IMR-90 (cell line): ENCODE measurements around the gene PNMA8B. TPM values are rescaled to one million over a fixed set of nuclear protein-coding genes. Genes with fewer than 3 reads are reported as not detected.

Source experiments
- ATAC-seq: fragments of 200-7000 bp; cut with Tn5 transposase; 2 replicates; pipeline ENCODE4 v1.9.1; 2020; ENCODE audit warnings: low read depth, mild to moderate bottlenecking, moderate library complexity
- BruUV-seq: library from RNA; stranded (reverse); fragments of 400-500 nt; replicated peaks from 2 replicates; lab custom pipeline; 2021; lab: Mats Ljungman, UMichigan
- CTCF ChIA-PET: fragments of 300-600 bp; formaldehyde crosslinking; extraction: SDS; loops from one replicate; lab custom pipeline; 2021; ENCODE audit warnings: antibody characterized with exemption; lab: Yijun Ruan, JAX
- POLR2A ChIA-PET: fragments of 300-600 bp; sonication (Branson Sonifier 250); formaldehyde crosslinking; loops from one replicate; lab custom pipeline; 2022; ENCODE audit warnings: antibody characterized with exemption; ENCODE audit not compliant: unreplicated experiment; lab: Charles Lee
- DNase-seq: peaks from one replicate; pipeline ENCODE4 v3.0.0; 2013
- H2AFZ ChIP-seq: replicated peaks from 2 replicates; pipeline ENCODE3; 2013; ENCODE audit warnings: low read length, mild to moderate bottlenecking; ENCODE audit not compliant: poor library complexity
- H2AK5ac ChIP-seq: 2 replicates; pipeline ENCODE4 v1.6.1; 2013; ENCODE audit warnings: low read depth, low read length, inconsistent platforms
- H2AK9ac ChIP-seq: replicated peaks from 2 replicates; pipeline ENCODE3; 2013; ENCODE audit warnings: mild to moderate bottlenecking, low read depth, low read length, moderate library complexity; ENCODE audit not compliant: poor library complexity
- H2BK120ac ChIP-seq: 2 replicates; pipeline ENCODE4 v1.6.1; 2013; ENCODE audit warnings: low read depth, low read length, inconsistent platforms
- H2BK15ac ChIP-seq: 3 replicates; pipeline ENCODE4 v1.6.1; 2013; ENCODE audit warnings: low read depth, low read length, inconsistent platforms
- H2BK20ac ChIP-seq: 2 replicates; pipeline ENCODE4 v1.6.1; 2013; ENCODE audit warnings: low read depth, mild to moderate bottlenecking, inconsistent platforms, low read length, moderate library complexity
- H2BK5ac ChIP-seq: 2 replicates; pipeline ENCODE4 v1.6.1; 2013; ENCODE audit warnings: mild to moderate bottlenecking, low read depth, low read length, inconsistent platforms; ENCODE audit not compliant: poor library complexity, severe bottlenecking
- H3K14ac ChIP-seq: replicated peaks from 2 replicates; pipeline ENCODE4 v1.6.1; 2013; ENCODE audit warnings: low read depth, low read length, inconsistent platforms
- H3K18ac ChIP-seq: 2 replicates; pipeline ENCODE4 v1.6.1; 2013; ENCODE audit warnings: low read depth, low read length, control low read depth
- H3K23ac ChIP-seq: 2 replicates; pipeline ENCODE4 v1.6.1; 2013; ENCODE audit warnings: low read depth, low read length, inconsistent platforms
- H3K27ac ChIP-seq: 2 replicates; pipeline ENCODE4 v1.5.1; 2013; ENCODE audit warnings: mild to moderate bottlenecking, control low read depth, low read length; ENCODE audit not compliant: insufficient read depth
- H3K27me3 ChIP-seq: 2 replicates; pipeline ENCODE4 v1.6.1; 2013; ENCODE audit warnings: low read length; ENCODE audit not compliant: control insufficient read depth, insufficient read depth
- H3K36me3 ChIP-seq: 2 replicates; pipeline ENCODE4 v1.6.1; 2013; ENCODE audit warnings: low read length, mixed read lengths; ENCODE audit not compliant: control insufficient read depth, insufficient read depth
- H3K4ac ChIP-seq: 2 replicates; pipeline ENCODE4 v1.6.1; 2013; ENCODE audit warnings: low read depth, low read length, inconsistent platforms
- H3K4me1 ChIP-seq: 2 replicates; pipeline ENCODE4 v1.6.1; 2013; ENCODE audit warnings: low read length, mixed read lengths; ENCODE audit not compliant: control insufficient read depth, insufficient read depth
- H3K4me2 ChIP-seq: 2 replicates; pipeline ENCODE4 v1.6.1; 2013; ENCODE audit warnings: low read depth, mild to moderate bottlenecking, control low read depth, low read length, moderate library complexity
- H3K4me3 ChIP-seq: 2 replicates; pipeline ENCODE4 v1.5.1; 2013; ENCODE audit warnings: low read depth, mild to moderate bottlenecking, control low read depth, low read length, moderate library complexity; ENCODE audit not compliant: insufficient read depth
- H3K56ac ChIP-seq: 2 replicates; pipeline ENCODE4 v1.6.1; 2013; ENCODE audit warnings: low read length, inconsistent platforms; ENCODE audit not compliant: insufficient read depth; ENCODE audit errors: extremely low read depth
- H3K79me1 ChIP-seq, 2 experiments: 2 replicates each; pipeline ENCODE4 v1.6.1; 2013; ENCODE audit warnings: low read length in 2 of 2, inconsistent platforms in 1 of 2, low read depth in 1 of 2
- H3K9ac ChIP-seq: 2 replicates; pipeline ENCODE4 v1.6.1; 2013; ENCODE audit warnings: low read depth, low read length, control low read depth
- H3K9me1 ChIP-seq: 2 replicates; pipeline ENCODE4 v1.6.1; 2013; ENCODE audit warnings: low read length, inconsistent platforms; ENCODE audit not compliant: insufficient read depth
- H3K9me3 ChIP-seq: 2 replicates; pipeline ENCODE4 v1.6.1; 2013; ENCODE audit warnings: low read length; ENCODE audit not compliant: control insufficient read depth, insufficient read depth
- H4K20me1 ChIP-seq: 2 replicates; pipeline ENCODE4 v1.6.1; 2013; ENCODE audit warnings: low read length, inconsistent platforms; ENCODE audit not compliant: insufficient read depth
- H4K5ac ChIP-seq: 2 replicates; pipeline ENCODE4 v1.6.1; 2013; ENCODE audit warnings: mild to moderate bottlenecking, low read depth, low read length, control low read depth
- H4K8ac ChIP-seq, 2 experiments: 2 replicates each; pipeline ENCODE4 v1.6.1; 2013; ENCODE audit warnings: low read depth in 2 of 2, low read length in 2 of 2, control low read depth in 1 of 2, inconsistent platforms in 1 of 2
- H4K91ac ChIP-seq: 2 replicates; pipeline ENCODE4 v1.6.1; 2013; ENCODE audit warnings: low read depth, low read length, inconsistent platforms; ENCODE audit not compliant: insufficient read depth
- BHLHE40 ChIP-seq: fragments of 150-350 bp; IDR thresholded peaks from 2 replicates; pipeline ENCODE4 v1.6.1; 2016; ENCODE audit warnings: mild to moderate bottlenecking, low read depth, low read length
- CEBPB ChIP-seq: IDR thresholded peaks from 2 replicates; pipeline ENCODE4 v1.6.1; 2012; ENCODE audit warnings: low read depth, low read length, improper control_type of control experiment
- CHD1 ChIP-seq: IDR thresholded peaks from 2 replicates; pipeline ENCODE4 v1.6.1; 2012; ENCODE audit warnings: low read depth, low read length, improper control_type of control experiment
- FOS ChIP-seq: fragments of 150-350 bp; IDR thresholded peaks from 2 replicates; pipeline ENCODE4 v1.6.1; 2016; ENCODE audit warnings: low read depth, low read length
- MAFK ChIP-seq: IDR thresholded peaks from 2 replicates; pipeline ENCODE4 v1.6.1; 2012; ENCODE audit warnings: low read depth, low read length, improper control_type of control experiment
- MAZ ChIP-seq: IDR thresholded peaks from 2 replicates; pipeline ENCODE4 v1.6.1; 2012; ENCODE audit warnings: low read depth, mild to moderate bottlenecking, low read length, improper control_type of control experiment, moderate library complexity, borderline replicate concordance
- MXI1 ChIP-seq: IDR thresholded peaks from 2 replicates; pipeline ENCODE4 v1.6.1; 2012; ENCODE audit warnings: low read depth, mild to moderate bottlenecking, low read length, moderate library complexity, borderline replicate concordance
- NFE2L2 ChIP-seq: fragments of 150-350 bp; IDR thresholded peaks from 2 replicates; pipeline ENCODE4 v1.6.1; 2016; ENCODE audit warnings: low read depth, mild to moderate bottlenecking, low read length
- POLR2A ChIP-seq: IDR thresholded peaks from 2 replicates; pipeline ENCODE4 v1.6.1; 2012; ENCODE audit warnings: mild to moderate bottlenecking, low read depth, low read length
- RAD21 ChIP-seq: IDR thresholded peaks from 2 replicates; pipeline ENCODE4 v1.6.1; 2012; ENCODE audit warnings: low read length, improper control_type of control experiment
- RCOR1 ChIP-seq: IDR thresholded peaks from 2 replicates; pipeline ENCODE4 v1.6.1; 2012; ENCODE audit warnings: mild to moderate bottlenecking, low read length, improper control_type of control experiment; ENCODE audit not compliant: insufficient replicate concordance
- RFX5 ChIP-seq: IDR thresholded peaks from 2 replicates; pipeline ENCODE4 v1.8.0; 2012; ENCODE audit warnings: low read depth, mild to moderate bottlenecking, low read length, moderate library complexity
- SMC3 ChIP-seq: fragments of 150-350 bp; IDR thresholded peaks from 2 replicates; pipeline ENCODE4 v1.6.1; 2016; ENCODE audit warnings: low read depth, mild to moderate bottlenecking, antibody characterized with exemption, low read length, moderate library complexity
- WGBS, 2 experiments: methylation state at CpG; one replicate each; pipeline versions ENCODE4 v1.1.5 to v1.1.7; 2013; ENCODE audit warnings: missing lambda C conversion rate in 2 of 2; ENCODE audit not compliant: insufficient read length in 1 of 2; ENCODE audit errors: extremely low coverage in 2 of 2; 5-methylcytosine and 5-hydroxymethylcytosine counted together
- dilution Hi-C: fragments of 300-500 bp; cut with HindIII; formaldehyde crosslinking; loops from one replicate; pipeline ENCODE4 v1.14.3; 2018; ENCODE audit warnings: low sequenced_read_pairs; ENCODE audit not compliant: unreplicated experiment
- in situ Hi-C: fragments of 300-500 bp; cut with MboI; formaldehyde crosslinking; loops from 3 replicates; pipeline ENCODE4 v1.14.3; 2019; ENCODE audit warnings: low sequenced_read_pairs, inconsistent platforms, mixed read lengths
- intact Hi-C: fragments of 100-400 bp; cut with micrococcal nuclease; formaldehyde crosslinking; loops from 2 replicates; pipeline ENCODE4 v1.10.0; 2022
- polyA plus RNA-seq, 3 experiments: library from polyadenylated mRNA; depleted of rRNA; stranded (reverse); fragments of >200 nt; gene quantifications; 2 replicates each; pipeline ENCODE4 v1.2.3, GENCODE V29; 2012; ENCODE audit warnings: low replicate concordance in 1 of 3
- total RNA-seq: library from RNA; depleted of rRNA; stranded (reverse); fragments of >200 nt; gene quantifications from 2 replicates; pipeline ENCODE4 v1.2.3, GENCODE V29; 2012
- TF ChIP-seq, protein P1 (sequence below): fragments of 150-350 bp; IDR thresholded peaks from 2 replicates; pipeline ENCODE4 v1.6.1; 2016; ENCODE audit warnings: low read depth, mild to moderate bottlenecking, low read length, moderate library complexity, borderline replicate concordance
- TF ChIP-seq, protein P2 (sequence below): conservative IDR thresholded peaks from 2 replicates; pipeline ENCODE4 v1.5.1; 2012; ENCODE audit warnings: mild to moderate bottlenecking, low read depth, low read length, improper control_type of control experiment
- TF ChIP-seq, protein P3 (sequence below): fragments of 150-350 bp; IDR thresholded peaks from 2 replicates; pipeline ENCODE4 v1.6.1; 2017; ENCODE audit warnings: mild to moderate bottlenecking, antibody characterized with exemption, low read length, low read depth

The PNMA8B gene
- total and polyA plus RNA-seq, 2 of the 4 experiments (the other 2 are of a cell fraction) = 0.12 to 0.18 TPM

DNA sequence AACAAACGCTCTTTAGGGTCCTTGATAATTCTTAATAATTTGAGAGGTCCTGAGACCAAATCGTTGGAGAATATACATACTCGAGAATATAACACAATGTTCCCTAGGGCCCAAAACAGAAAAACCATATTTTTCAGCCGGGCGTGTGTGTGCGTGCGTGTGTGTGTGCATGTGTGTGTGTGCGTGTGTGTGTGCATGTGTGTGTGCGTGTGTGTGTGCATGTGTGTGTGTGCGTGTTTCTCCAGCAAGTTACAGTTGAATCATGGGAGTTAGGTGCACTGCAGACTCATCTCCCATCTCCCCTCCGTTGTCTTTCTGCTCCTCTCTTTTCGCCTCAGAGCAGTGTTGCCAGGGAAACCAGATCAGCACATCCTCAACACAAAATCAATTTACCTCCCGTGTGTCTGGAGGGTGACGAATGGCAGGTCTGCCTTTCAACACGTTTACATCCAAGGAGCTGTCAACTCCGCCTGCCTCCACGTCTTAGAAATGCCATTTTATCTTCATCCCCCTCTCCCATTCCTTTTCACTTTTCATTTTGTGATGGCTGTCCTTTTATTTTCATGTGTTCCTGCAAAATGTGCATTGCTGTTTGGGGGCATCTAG is 8.3 kb upstream of the PNMA8B start:
- no peak overlapping the region for H3K4me2 ChIP-seq
- intact Hi-C loops (no loop called here), dilution Hi-C loops (no loop called here), in situ Hi-C loops (no loop called here)
- ATAC-seq = no peak
- BruUV-seq = no TSS peak
- no peaks in the 10 kb centered on the region for H3K36me3 ChIP-seq
- no peak for TF ChIP-seq CEBPB
- TF ChIP-seq SMC3 = no peak
- TF ChIP-seq, protein P1, sequence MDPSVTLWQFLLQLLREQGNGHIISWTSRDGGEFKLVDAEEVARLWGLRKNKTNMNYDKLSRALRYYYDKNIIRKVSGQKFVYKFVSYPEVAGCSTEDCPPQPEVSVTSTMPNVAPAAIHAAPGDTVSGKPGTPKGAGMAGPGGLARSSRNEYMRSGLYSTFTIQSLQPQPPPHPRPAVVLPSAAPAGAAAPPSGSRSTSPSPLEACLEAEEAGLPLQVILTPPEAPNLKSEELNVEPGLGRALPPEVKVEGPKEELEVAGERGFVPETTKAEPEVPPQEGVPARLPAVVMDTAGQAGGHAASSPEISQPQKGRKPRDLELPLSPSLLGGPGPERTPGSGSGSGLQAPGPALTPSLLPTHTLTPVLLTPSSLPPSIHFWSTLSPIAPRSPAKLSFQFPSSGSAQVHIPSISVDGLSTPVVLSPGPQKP = no peak
- no peak for TF ChIP-seq MXI1
- TF ChIP-seq MAFK = no peak
- no peak for TF ChIP-seq NFE2L2
- TF ChIP-seq RFX5 = no peak
- TF ChIP-seq, protein P2, sequence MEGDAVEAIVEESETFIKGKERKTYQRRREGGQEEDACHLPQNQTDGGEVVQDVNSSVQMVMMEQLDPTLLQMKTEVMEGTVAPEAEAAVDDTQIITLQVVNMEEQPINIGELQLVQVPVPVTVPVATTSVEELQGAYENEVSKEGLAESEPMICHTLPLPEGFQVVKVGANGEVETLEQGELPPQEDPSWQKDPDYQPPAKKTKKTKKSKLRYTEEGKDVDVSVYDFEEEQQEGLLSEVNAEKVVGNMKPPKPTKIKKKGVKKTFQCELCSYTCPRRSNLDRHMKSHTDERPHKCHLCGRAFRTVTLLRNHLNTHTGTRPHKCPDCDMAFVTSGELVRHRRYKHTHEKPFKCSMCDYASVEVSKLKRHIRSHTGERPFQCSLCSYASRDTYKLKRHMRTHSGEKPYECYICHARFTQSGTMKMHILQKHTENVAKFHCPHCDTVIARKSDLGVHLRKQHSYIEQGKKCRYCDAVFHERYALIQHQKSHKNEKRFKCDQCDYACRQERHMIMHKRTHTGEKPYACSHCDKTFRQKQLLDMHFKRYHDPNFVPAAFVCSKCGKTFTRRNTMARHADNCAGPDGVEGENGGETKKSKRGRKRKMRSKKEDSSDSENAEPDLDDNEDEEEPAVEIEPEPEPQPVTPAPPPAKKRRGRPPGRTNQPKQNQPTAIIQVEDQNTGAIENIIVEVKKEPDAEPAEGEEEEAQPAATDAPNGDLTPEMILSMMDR = no peak
- no peak for TF ChIP-seq FOS
- TF ChIP-seq, protein P3, sequence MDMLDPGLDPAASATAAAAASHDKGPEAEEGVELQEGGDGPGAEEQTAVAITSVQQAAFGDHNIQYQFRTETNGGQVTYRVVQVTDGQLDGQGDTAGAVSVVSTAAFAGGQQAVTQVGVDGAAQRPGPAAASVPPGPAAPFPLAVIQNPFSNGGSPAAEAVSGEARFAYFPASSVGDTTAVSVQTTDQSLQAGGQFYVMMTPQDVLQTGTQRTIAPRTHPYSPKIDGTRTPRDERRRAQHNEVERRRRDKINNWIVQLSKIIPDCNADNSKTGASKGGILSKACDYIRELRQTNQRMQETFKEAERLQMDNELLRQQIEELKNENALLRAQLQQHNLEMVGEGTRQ = no peak
- TF ChIP-seq MAZ = no peak
- TF ChIP-seq RAD21 = no peak
- TF ChIP-seq CHD1 = no peak
- no peak for TF ChIP-seq RCOR1
- TF ChIP-seq BHLHE40 = no peak
- no peak for TF ChIP-seq POLR2A
- H2BK120ac ChIP-seq = no peak overlapping the region
- WGBS, 2 experiments = no CpG with 5 or more reads among the region's 17 CpGs
- no peak overlapping the region for H3K27ac ChIP-seq
- no peak overlapping the region for H3K14ac ChIP-seq
- no peaks in the 10 kb centered on the region for H4K20me1 ChIP-seq
- POLR2A ChIA-PET = no interaction called here
- H2BK20ac ChIP-seq = no peak overlapping the region
- H2AK9ac ChIP-seq = no peak overlapping the region
- H3K18ac ChIP-seq = no peak overlapping the region
- DNase-seq = no peak
- H2BK5ac ChIP-seq = no peak overlapping the region
- H3K9me1 ChIP-seq = no peaks in the 10 kb centered on the region
- H3K23ac ChIP-seq = no peak overlapping the region
- H2AK5ac ChIP-seq = no peak overlapping the region
- peaks cover 5% of the 10 kb centered on the region for H3K9me3 ChIP-seq
- H2BK15ac ChIP-seq = no peak overlapping the region
- H4K8ac ChIP-seq = no peak overlapping the region
- no peak overlapping the region for H4K91ac ChIP-seq
- H3K4ac ChIP-seq = no peak overlapping the region
- no peak overlapping the region for H3K4me3 ChIP-seq
- no peak overlapping the region for H4K5ac ChIP-seq
- CTCF ChIA-PET = no interaction called here
- no peaks in the 10 kb centered on the region for H3K4me1 ChIP-seq
- no peak overlapping the region for H3K9ac ChIP-seq
- H3K79me1 ChIP-seq = no peaks in the 10 kb centered on the region
- no peak overlapping the region for H2AFZ ChIP-seq
- peaks cover 25% of the 10 kb centered on the region for H3K27me3 ChIP-seq
- H3K56ac ChIP-seq = no peak overlapping the region
